Ovary (tissue), 3 donors: Measurements from ENCODE around the gene BST1.

Experiments
- POLR2A ChIP-seq: fragments of 450-650 bp; IDR thresholded peaks from one replicate; pipeline ENCODE4 v1.6.1; 2017; ENCODE audit warnings: antibody characterized with exemption, mild to moderate bottlenecking, moderate library complexity
- TF ChIP-seq, protein P1 (sequence below), 3 donors: fragments of 450-650 bp in 2 of 3; fragments of 200-600 bp in 1 of 3; IDR thresholded peaks; one replicate each; pipeline versions ENCODE4 v1.5.1 to v1.8.0; 2016 to 2022; ENCODE audit warnings: antibody characterized with exemption in 3 of 3, mild to moderate bottlenecking in 1 of 3
- donor health status: DM: no; HTN: no; CAD: no.

DNA sequence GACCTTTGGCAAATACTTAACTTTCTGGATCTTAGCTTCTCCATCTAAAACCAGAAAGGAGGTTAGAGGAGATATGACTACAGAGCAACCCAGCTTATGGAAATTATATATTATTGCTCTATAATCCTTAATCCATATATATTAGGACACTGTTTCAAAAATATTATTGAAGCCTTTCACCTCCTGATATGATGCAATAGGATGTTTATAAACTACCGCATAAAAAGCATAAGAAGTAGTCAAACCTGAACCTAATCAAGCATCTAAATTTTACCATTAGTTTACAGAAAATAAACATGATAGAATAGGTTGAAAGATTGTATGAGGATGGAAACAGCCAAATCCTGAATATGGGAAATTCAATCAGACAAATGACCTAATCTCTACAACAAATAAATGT is 26.8 kb upstream of the BST1 start:
- TF ChIP-seq, protein P1, sequence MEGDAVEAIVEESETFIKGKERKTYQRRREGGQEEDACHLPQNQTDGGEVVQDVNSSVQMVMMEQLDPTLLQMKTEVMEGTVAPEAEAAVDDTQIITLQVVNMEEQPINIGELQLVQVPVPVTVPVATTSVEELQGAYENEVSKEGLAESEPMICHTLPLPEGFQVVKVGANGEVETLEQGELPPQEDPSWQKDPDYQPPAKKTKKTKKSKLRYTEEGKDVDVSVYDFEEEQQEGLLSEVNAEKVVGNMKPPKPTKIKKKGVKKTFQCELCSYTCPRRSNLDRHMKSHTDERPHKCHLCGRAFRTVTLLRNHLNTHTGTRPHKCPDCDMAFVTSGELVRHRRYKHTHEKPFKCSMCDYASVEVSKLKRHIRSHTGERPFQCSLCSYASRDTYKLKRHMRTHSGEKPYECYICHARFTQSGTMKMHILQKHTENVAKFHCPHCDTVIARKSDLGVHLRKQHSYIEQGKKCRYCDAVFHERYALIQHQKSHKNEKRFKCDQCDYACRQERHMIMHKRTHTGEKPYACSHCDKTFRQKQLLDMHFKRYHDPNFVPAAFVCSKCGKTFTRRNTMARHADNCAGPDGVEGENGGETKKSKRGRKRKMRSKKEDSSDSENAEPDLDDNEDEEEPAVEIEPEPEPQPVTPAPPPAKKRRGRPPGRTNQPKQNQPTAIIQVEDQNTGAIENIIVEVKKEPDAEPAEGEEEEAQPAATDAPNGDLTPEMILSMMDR (IDR thresholded peaks at IDR 0.05): no peak
- no peak for TF ChIP-seq POLR2A
